NT2/D1 (cell line): ENCODE measurements around the gene NOLC1.

Experiments used
- DNase-seq: peaks from one replicate; pipeline ENCODE4 v3.0.0-alpha.2; 2011; ENCODE audit warnings: low read depth, low spot score
- H3K27me3 ChIP-seq: 2 replicates; pipeline ENCODE4 v1.6.0; 2011; ENCODE audit warnings: mild to moderate bottlenecking; ENCODE audit not compliant: insufficient read length, insufficient read depth
- H3K36me3 ChIP-seq: 2 replicates; pipeline ENCODE4 v1.6.1; 2011; ENCODE audit warnings: mild to moderate bottlenecking, low read length, mixed read lengths; ENCODE audit not compliant: insufficient read depth, insufficient read length
- H3K4me1 ChIP-seq: 2 replicates; pipeline ENCODE4 v1.5.1; 2011; ENCODE audit not compliant: insufficient read depth, insufficient read length
- H3K4me3 ChIP-seq: 2 replicates; pipeline ENCODE4 v1.5.1; 2011; ENCODE audit warnings: low read depth; ENCODE audit not compliant: insufficient read length
- H3K9ac ChIP-seq: 2 replicates; pipeline ENCODE4 v1.6.0; 2011; ENCODE audit warnings: low read depth; ENCODE audit not compliant: insufficient read length
- H3K9me3 ChIP-seq: 2 replicates; pipeline ENCODE4 v1.5.1; 2011; ENCODE audit warnings: mild to moderate bottlenecking, low read length; ENCODE audit not compliant: insufficient read depth
- SUZ12 ChIP-seq: IDR thresholded peaks from 2 replicates; pipeline ENCODE4 v1.6.1; 2011; ENCODE audit not compliant: insufficient read length, insufficient read depth; ENCODE audit errors: extremely low read depth
- YY1 ChIP-seq: IDR thresholded peaks from 2 replicates; pipeline ENCODE4 v1.6.1; 2011; ENCODE audit not compliant: insufficient read length, insufficient read depth
- ZNF274 ChIP-seq: IDR thresholded peaks from 2 replicates; pipeline ENCODE4 v1.6.1; 2011; ENCODE audit warnings: mild to moderate bottlenecking, low read depth, low read length

The NOLC1 gene

GRCh38 chr10:102151774-102152544 lies at the start of gene NOLC1:
Gene NOLC1, plus strand, starts transcription at chr10:102152389. Its CDS starts 22 bp downstream, at chr10:102152411.
- peak within 1 kb of the TSS; percentile 91 for H3K9ac ChIP-seq
- H3K9me3 ChIP-seq, result no peaks in the 10 kb centered on the region
- DNase-seq, result peak; percentile 97
- H3K4me1 ChIP-seq, result peaks cover 2% of the 10 kb centered on the region
- H3K36me3 ChIP-seq, result peaks cover 75% of the 10 kb centered on the region
- H3K4me3 ChIP-seq, result peak within 1 kb of the TSS; percentile 90
- no peaks in the 10 kb centered on the region for H3K27me3 ChIP-seq
- TF ChIP-seq YY1 (peak; percentile 80), ZNF274 (no peak), SUZ12 (no peak)

- no peak overlapping the region for H3K9ac ChIP-seq
- TF ChIP-seq SUZ12 (no peak), YY1 (no peak), ZNF274 (no peak)
- no peak overlapping the region for H3K4me3 ChIP-seq
- H3K9me3 ChIP-seq, result no peaks in the 10 kb centered on the region
- peaks cover 5% of the 10 kb centered on the region for H3K4me1 ChIP-seq
- peaks cover 40% of the 10 kb centered on the region for H3K36me3 ChIP-seq
- no peak for DNase-seq
- H3K27me3 ChIP-seq, result no peaks in the 10 kb centered on the region
Observed at GRCh38 chr10:102102421-102102820, 49.8 kb upstream of the NOLC1 start.

GRCh38 chr10:102106998-102107397 lies 45.2 kb upstream of the NOLC1 start:
- Histone ChIP-seq H3K9me3 (no peaks in the 10 kb centered on the region), H3K4me1 (peaks cover 9% of the 10 kb centered on the region), H3K36me3 (peaks cover 80% of the 10 kb centered on the region), H3K27me3 (no peaks in the 10 kb centered on the region), H3K9ac (no peak overlapping the region), H3K4me3 (no peak overlapping the region)
- TF ChIP-seq SUZ12 (no peak), YY1 (no peak), ZNF274 (no peak)
- no peak for DNase-seq

- Histone ChIP-seq H3K9ac (no peak overlapping the region), H3K4me1 (peaks cover 13% of the 10 kb centered on the region), H3K4me3 (no peak overlapping the region), H3K36me3 (peaks cover 73% of the 10 kb centered on the region), H3K9me3 (no peaks in the 10 kb centered on the region), H3K27me3 (no peaks in the 10 kb centered on the region)
- no peak for TF ChIP-seq YY1
- TF ChIP-seq SUZ12, result no peak
- no peak for TF ChIP-seq ZNF274
- no peak for DNase-seq
Observed at GRCh38 chr10:102109166-102110116, 42.7 kb upstream of the NOLC1 start.

- Histone ChIP-seq H3K27me3 (no peaks in the 10 kb centered on the region), H3K9ac (no peak overlapping the region), H3K4me3 (no peak overlapping the region), H3K9me3 (no peaks in the 10 kb centered on the region), H3K36me3 (peaks cover 63% of the 10 kb centered on the region), H3K4me1 (peaks cover 13% of the 10 kb centered on the region)
- no peak for DNase-seq
- no peak for TF ChIP-seq SUZ12
- no peak for TF ChIP-seq ZNF274
- no peak for TF ChIP-seq YY1
Observed at GRCh38 chr10:102111276-102111675, 40.9 kb upstream of the NOLC1 start.

GRCh38 chr10:102112210-102112817 lies 39.9 kb upstream of the NOLC1 start:
- no peak for DNase-seq
- TF ChIP-seq ZNF274 (no peak), YY1 (no peak), SUZ12 (no peak)
- Histone ChIP-seq H3K4me3 (peak overlapping the region; percentile 66), H3K9ac (peak overlapping the region; percentile 44), H3K4me1 (peaks cover 8% of the 10 kb centered on the region), H3K27me3 (no peaks in the 10 kb centered on the region), H3K9me3 (no peaks in the 10 kb centered on the region), H3K36me3 (peaks cover 55% of the 10 kb centered on the region)
